Measurements from ENCODE around the gene PTPN14. TPM values are rescaled to one million over a fixed set of nuclear protein-coding genes. Genes with fewer than 3 reads are reported as not detected.

PTPN14 gene
- total and polyA plus RNA-seq, 2 of the 8 experiments (the other 6 are each of a cell fraction or from before 2014, with no cell fraction given), result 14.4 to 93.6 TPM

DNA sequence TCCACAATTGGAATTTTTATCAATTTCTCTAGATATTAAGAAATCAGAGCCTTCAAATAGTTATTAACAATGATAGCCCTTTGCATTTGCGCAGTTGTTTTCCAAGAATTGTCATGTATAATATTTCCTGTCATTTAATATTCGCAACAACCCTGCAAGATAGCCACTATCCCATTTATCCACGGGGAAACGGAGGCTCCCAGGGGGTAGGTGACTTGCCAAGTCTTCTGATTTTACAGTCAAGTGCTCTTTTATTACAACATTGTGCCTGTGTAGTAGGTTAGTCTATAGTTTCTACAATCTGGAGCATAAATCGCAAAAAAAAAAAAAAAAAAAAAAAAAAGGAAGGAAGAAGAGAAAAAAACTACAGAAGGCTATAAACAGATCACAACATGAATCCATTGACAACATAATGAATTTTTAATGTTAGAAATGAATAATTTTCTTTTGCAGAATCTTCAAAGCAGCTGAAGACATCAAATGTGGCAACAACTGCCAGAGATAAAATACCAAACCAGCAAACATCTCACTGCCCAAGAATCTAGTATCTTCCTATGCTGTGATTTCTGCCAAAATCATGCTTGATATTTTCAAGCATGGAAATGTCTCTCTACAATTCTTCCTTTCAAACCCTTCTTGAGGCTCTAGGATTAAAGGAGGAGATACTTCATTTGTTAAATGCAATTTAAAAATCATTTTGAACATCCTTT, 125.5 kb downstream of the PTPN14 start (continued):
- TF ChIP-seq SRF (IDR thresholded peaks at IDR 0.05; ENCODE audit: low read depth, low read length) (no peak), TCF12 (IDR thresholded peaks at IDR 0.05; ENCODE audit: low read depth, low read length) (no peak), GTF2F1 (IDR thresholded peaks at IDR 0.05; ENCODE audit: borderline replicate concordance, low read depth, low read length) (no peak), YY1 (IDR thresholded peaks at IDR 0.05; ENCODE audit: low read depth, low read length) (no peak), EP300 (IDR thresholded peaks at IDR 0.05; ENCODE audit: borderline replicate concordance in 1 of 2, low read depth in 2 of 2, low read length in 2 of 2) (no peak), SP1 (IDR thresholded peaks at IDR 0.05; ENCODE audit: low read depth, low read length) (no peak)
- TF ChIP-seq, protein P1, sequence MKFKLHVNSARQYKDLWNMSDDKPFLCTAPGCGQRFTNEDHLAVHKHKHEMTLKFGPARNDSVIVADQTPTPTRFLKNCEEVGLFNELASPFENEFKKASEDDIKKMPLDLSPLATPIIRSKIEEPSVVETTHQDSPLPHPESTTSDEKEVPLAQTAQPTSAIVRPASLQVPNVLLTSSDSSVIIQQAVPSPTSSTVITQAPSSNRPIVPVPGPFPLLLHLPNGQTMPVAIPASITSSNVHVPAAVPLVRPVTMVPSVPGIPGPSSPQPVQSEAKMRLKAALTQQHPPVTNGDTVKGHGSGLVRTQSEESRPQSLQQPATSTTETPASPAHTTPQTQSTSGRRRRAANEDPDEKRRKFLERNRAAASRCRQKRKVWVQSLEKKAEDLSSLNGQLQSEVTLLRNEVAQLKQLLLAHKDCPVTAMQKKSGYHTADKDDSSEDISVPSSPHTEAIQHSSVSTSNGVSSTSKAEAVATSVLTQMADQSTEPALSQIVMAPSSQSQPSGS (IDR thresholded peaks at IDR 0.05; ENCODE audit: low read length), result no peak
